SK-N-SH treated with all-trans-retinoic acid at 6 μM for 48 hours (cell line): Measurements from ENCODE around the gene LOXL3.

Experiments used
- ATAC-seq: fragments of 200-7000 bp; cut with Tn5 transposase; 3 replicates; pipeline ENCODE4 v1.9.1; 2020; ENCODE audit warnings: mild to moderate bottlenecking, moderate library complexity
- ARNTL ChIP-seq: fragments of 450-650 bp; formaldehyde crosslinking; IDR thresholded peaks from 2 replicates; pipeline ENCODE4 v1.5.0; 2020; ENCODE audit warnings: low read depth, mild to moderate bottlenecking, moderate library complexity, borderline replicate concordance
- CREB5 ChIP-seq: fragments of 250-450 bp; sonication (Bioruptor Pico); IDR thresholded peaks from 2 replicates; pipeline ENCODE4 v1.5.1; 2020; ENCODE audit warnings: low read depth, mild to moderate bottlenecking, moderate library complexity
- CSDC2 ChIP-seq: fragments of 250-450 bp; sonication (Bioruptor Pico); IDR thresholded peaks from 2 replicates; pipeline ENCODE4 v1.5.0; 2020; ENCODE audit warnings: mild to moderate bottlenecking, moderate library complexity
- ESRRG ChIP-seq: fragments of 250-450 bp; sonication (Bioruptor Pico); IDR thresholded peaks from 2 replicates; pipeline ENCODE4 v1.6.1; 2021; ENCODE audit warnings: mild to moderate bottlenecking
- GLIS3 ChIP-seq: fragments of 250-450 bp; sonication (Bioruptor Pico); IDR thresholded peaks from 2 replicates; pipeline ENCODE4 v1.5.0; 2020; ENCODE audit warnings: mild to moderate bottlenecking, moderate library complexity
- ISL1 ChIP-seq: fragments of 250-450 bp; sonication (Bioruptor Pico); IDR thresholded peaks from 2 replicates; pipeline ENCODE4 v2.1.2; 2022; ENCODE audit warnings: mild to moderate bottlenecking, moderate library complexity
- OSR1 ChIP-seq: fragments of 250-450 bp; sonication (Bioruptor Pico); IDR thresholded peaks from 2 replicates; pipeline ENCODE4 v1.8.0; 2022; ENCODE audit warnings: moderate library complexity, mild to moderate bottlenecking, inconsistent platforms
- PATZ1 ChIP-seq: fragments of 250-450 bp; sonication (Bioruptor Pico); IDR thresholded peaks from 2 replicates; pipeline ENCODE4 v1.8.0; 2020; ENCODE audit warnings: mild to moderate bottlenecking, moderate library complexity, borderline replicate concordance
- POU6F1 ChIP-seq: fragments of 250-450 bp; sonication (Bioruptor Pico); IDR thresholded peaks from 2 replicates; pipeline ENCODE4 v1.8.0; 2021; ENCODE audit warnings: low read depth, mild to moderate bottlenecking, moderate library complexity, borderline replicate concordance
- PPARA ChIP-seq: fragments of 250-450 bp; sonication (Bioruptor Pico); IDR thresholded peaks from 2 replicates; pipeline ENCODE4 v1.5.0; 2020; ENCODE audit warnings: mild to moderate bottlenecking, borderline replicate concordance
- SNAI2 ChIP-seq: fragments of 250-450 bp; sonication (Bioruptor Pico); IDR thresholded peaks from 2 replicates; pipeline ENCODE4 v1.5.0; 2020; ENCODE audit warnings: mild to moderate bottlenecking, moderate library complexity
- TCF4 ChIP-seq: fragments of 250-450 bp; sonication (Bioruptor Pico); IDR thresholded peaks from 2 replicates; pipeline ENCODE4 v1.8.0; 2021; ENCODE audit warnings: mild to moderate bottlenecking, moderate library complexity, borderline replicate concordance
- TOX ChIP-seq: fragments of 250-450 bp; sonication (Bioruptor Pico); IDR thresholded peaks from 2 replicates; pipeline ENCODE4 v1.8.0; 2021; ENCODE audit warnings: mild to moderate bottlenecking, moderate library complexity, borderline replicate concordance
- ZC3H10 ChIP-seq: fragments of 250-450 bp; sonication (Bioruptor Pico); IDR thresholded peaks from 2 replicates; pipeline ENCODE4 v1.5.1; 2021; ENCODE audit warnings: mild to moderate bottlenecking, moderate library complexity
- ZFP3 ChIP-seq: fragments of 250-450 bp; sonication (Bioruptor Pico); IDR thresholded peaks from 2 replicates; pipeline ENCODE4 v1.5.0; 2020; ENCODE audit warnings: mild to moderate bottlenecking, moderate library complexity
- ZNF565 ChIP-seq: fragments of 450-650 bp; formaldehyde crosslinking; conservative IDR thresholded peaks from 2 replicates; pipeline ENCODE4 v1.5.0; 2020; ENCODE audit warnings: low read depth, mild to moderate bottlenecking, moderate library complexity
- ZNF70 ChIP-seq: fragments of 450-650 bp; formaldehyde crosslinking; IDR thresholded peaks from 2 replicates; pipeline ENCODE4 v1.5.0; 2020; ENCODE audit warnings: mild to moderate bottlenecking, moderate library complexity
- ZNF8 ChIP-seq: fragments of 450-650 bp; formaldehyde crosslinking; IDR thresholded peaks from 2 replicates; pipeline ENCODE4 v1.5.0; 2020; ENCODE audit warnings: mild to moderate bottlenecking, moderate library complexity
- TF ChIP-seq, protein P1 (sequence below): fragments of 250-450 bp; sonication (Bioruptor Pico); IDR thresholded peaks from 2 replicates; pipeline ENCODE4 v1.5.1; 2021; ENCODE audit warnings: mild to moderate bottlenecking, moderate library complexity
- TF ChIP-seq, protein P2 (sequence below): fragments of 250-450 bp; sonication (Bioruptor Pico); IDR thresholded peaks from 2 replicates; pipeline ENCODE4 v1.5.0; 2020; ENCODE audit warnings: mild to moderate bottlenecking, moderate library complexity

LOXL3 gene

DNA sequence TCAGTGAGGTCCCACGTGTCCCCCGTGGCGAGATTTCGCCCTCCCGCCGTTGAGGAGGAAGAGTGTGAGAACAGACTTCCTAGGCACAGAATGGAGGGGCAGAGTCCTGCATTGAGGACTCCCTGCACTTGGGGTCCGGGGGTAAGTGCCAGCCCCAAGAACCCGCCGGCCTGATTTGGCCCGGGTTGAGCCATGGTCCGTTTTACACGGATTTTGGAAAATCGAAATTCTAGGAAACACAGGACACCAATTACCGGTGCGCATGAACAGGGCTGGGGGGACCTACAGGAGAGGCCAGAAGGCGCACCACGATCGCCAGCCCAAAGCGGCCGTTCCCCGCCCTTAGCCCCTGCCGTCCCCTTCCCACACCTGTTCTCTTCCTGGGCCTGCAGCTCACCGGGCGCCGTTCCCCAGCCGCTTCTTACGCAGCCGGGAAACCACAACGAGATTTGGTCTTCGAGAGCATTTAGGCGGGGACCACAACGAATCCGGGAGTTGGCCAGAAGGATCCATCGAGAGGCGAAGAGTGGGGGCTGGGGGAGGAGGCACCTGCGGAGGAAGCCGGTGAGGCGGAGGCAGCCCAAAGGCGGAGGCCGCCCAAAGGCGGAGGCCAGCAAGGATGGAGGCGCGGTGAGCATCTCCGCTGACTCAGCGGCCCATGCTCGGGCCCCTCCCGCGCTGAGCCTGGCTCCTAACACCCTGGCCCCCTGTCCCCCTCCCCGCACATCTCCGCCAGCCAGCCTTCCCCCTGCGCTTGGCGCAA is 40.0 kb downstream of the LOXL3 start:
- ATAC-seq, result peak; percentile 18
- no peak for TF ChIP-seq CREB5 (CRISPR knock-in tag)
- peak; percentile 91; the same call in 1 of the 2 replicates for TF ChIP-seq PATZ1
- TF ChIP-seq ZNF565 (CRISPR knock-in tag), result no peak
- TF ChIP-seq TCF4 (CRISPR knock-in tag), result no peak
- TF ChIP-seq ZFP3 (CRISPR knock-in tag), result no peak
- no peak for TF ChIP-seq OSR1 (CRISPR knock-in tag)
- peak; percentile 59; the same call in 1 of the 2 replicates for TF ChIP-seq GLIS3 (CRISPR knock-in tag)

GRCh38 chr2:74512744-74513604 is 40.8 kb downstream of the LOXL3 start:
- peak; percentile 41 for ATAC-seq
- TF ChIP-seq OSR1 (CRISPR knock-in tag), result no peak
- TF ChIP-seq CSDC2 (CRISPR knock-in tag), result no peak
- TF ChIP-seq SNAI2 (CRISPR knock-in tag), result no peak
- TF ChIP-seq ZNF70 (CRISPR knock-in tag), result 0 out of 2 replicates have a peak, but pooled peaks have one; percentile 12
- TF ChIP-seq PPARA, result no peak
- TF ChIP-seq GLIS3 (CRISPR knock-in tag), result peak; percentile 67; the same call in 1 of the 2 replicates
- TF ChIP-seq, protein P1, sequence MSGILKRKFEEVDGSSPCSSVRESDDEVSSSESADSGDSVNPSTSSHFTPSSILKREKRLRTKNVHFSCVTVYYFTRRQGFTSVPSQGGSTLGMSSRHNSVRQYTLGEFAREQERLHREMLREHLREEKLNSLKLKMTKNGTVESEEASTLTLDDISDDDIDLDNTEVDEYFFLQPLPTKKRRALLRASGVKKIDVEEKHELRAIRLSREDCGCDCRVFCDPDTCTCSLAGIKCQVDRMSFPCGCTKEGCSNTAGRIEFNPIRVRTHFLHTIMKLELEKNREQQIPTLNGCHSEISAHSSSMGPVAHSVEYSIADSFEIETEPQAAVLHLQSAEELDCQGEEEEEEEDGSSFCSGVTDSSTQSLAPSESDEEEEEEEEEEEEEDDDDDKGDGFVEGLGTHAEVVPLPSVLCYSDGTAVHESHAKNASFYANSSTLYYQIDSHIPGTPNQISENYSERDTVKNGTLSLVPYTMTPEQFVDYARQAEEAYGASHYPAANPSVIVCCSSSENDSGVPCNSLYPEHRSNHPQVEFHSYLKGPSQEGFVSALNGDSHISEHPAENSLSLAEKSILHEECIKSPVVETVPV (CRISPR knock-in tag), result no peak
- no peak for TF ChIP-seq CREB5 (CRISPR knock-in tag)
- TF ChIP-seq ESRRG (CRISPR knock-in tag), result no peak
- peak; percentile 60 for TF ChIP-seq ISL1 (CRISPR knock-in tag)
- no peak for TF ChIP-seq ZC3H10 (CRISPR knock-in tag)
- no peak for TF ChIP-seq POU6F1 (CRISPR knock-in tag)
- peak; percentile 78 for TF ChIP-seq ZFP3 (CRISPR knock-in tag)
- TF ChIP-seq ZNF8 (CRISPR knock-in tag), result 0 out of 2 replicates have a peak, but pooled peaks have one; percentile 4
- TF ChIP-seq TOX (CRISPR knock-in tag), result no peak
- TF ChIP-seq ZNF565 (CRISPR knock-in tag), result no peak
- TF ChIP-seq, protein P2, sequence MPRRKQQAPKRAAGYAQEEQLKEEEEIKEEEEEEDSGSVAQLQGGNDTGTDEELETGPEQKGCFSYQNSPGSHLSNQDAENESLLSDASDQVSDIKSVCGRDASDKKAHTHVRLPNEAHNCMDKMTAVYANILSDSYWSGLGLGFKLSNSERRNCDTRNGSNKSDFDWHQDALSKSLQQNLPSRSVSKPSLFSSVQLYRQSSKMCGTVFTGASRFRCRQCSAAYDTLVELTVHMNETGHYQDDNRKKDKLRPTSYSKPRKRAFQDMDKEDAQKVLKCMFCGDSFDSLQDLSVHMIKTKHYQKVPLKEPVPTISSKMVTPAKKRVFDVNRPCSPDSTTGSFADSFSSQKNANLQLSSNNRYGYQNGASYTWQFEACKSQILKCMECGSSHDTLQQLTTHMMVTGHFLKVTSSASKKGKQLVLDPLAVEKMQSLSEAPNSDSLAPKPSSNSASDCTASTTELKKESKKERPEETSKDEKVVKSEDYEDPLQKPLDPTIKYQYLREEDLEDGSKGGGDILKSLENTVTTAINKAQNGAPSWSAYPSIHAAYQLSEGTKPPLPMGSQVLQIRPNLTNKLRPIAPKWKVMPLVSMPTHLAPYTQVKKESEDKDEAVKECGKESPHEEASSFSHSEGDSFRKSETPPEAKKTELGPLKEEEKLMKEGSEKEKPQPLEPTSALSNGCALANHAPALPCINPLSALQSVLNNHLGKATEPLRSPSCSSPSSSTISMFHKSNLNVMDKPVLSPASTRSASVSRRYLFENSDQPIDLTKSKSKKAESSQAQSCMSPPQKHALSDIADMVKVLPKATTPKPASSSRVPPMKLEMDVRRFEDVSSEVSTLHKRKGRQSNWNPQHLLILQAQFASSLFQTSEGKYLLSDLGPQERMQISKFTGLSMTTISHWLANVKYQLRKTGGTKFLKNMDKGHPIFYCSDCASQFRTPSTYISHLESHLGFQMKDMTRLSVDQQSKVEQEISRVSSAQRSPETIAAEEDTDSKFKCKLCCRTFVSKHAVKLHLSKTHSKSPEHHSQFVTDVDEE (CRISPR knock-in tag), result peak; percentile 12; the same call in 1 of the 2 replicates
- peak; percentile 71; the same call in 1 of the 2 replicates for TF ChIP-seq TCF4 (CRISPR knock-in tag)
- TF ChIP-seq ARNTL, result no peak
- TF ChIP-seq PATZ1, result peak; percentile 100
